M059J (cell line): ENCODE data around the gene LCN15. TPM values are rescaled to one million over a fixed set of nuclear protein-coding genes. Genes with fewer than 3 reads are reported as not detected.
"Not testable (repeated sequence)": the region's sequence is repeated elsewhere in the genome, so short reads cannot be mapped to it uniquely, and the experiment has no call there.

Source experiments
- DNase-seq: peaks from one replicate; pipeline ENCODE4 v3.0.0-alpha.2; 2012; ENCODE audit warnings: low read depth
- total RNA-seq: library from RNA; depleted of rRNA; stranded (reverse); fragments of >200 nt; shearing (Covaris generic); gene quantifications from 2 replicates; pipeline ENCODE4 v1.2.3, GENCODE V29; 2014

LCN15 gene
- total RNA-seq, 1 experiment from 2014 or later = not detected

GRCh38 chr9:136794281-136794999, 30.1 kb upstream of the LCN15 start:
- DNase-seq = no peak

- DNase-seq = no peak
Measured at GRCh38 chr9:136793086-136793946, 29.0 kb upstream of the LCN15 start.

- DNase-seq = no peak
Measured at GRCh38 chr9:136792321-136793085, 28.2 kb upstream of the LCN15 start.

GRCh38 chr9:136791516-136792276, 27.4 kb upstream of the LCN15 start:
- peak; percentile 27 for DNase-seq

GRCh38 chr9:136790640-136791515, 26.6 kb upstream of the LCN15 start, which contains the start of gene TMEM141:
Gene TMEM141, plus strand, starts transcription at chr9:136791344. Its CDS starts 27 bp downstream, at chr9:136791371.
- DNase-seq = peak; percentile 98

GRCh38 chr9:136789523-136789937, 25.2 kb upstream of the LCN15 start:
- DNase-seq = no peak

- not testable (repeated sequence) for DNase-seq
Measured at GRCh38 chr9:136788644-136789522, 24.6 kb upstream of the LCN15 start.

- peak; percentile 59 for DNase-seq
Measured at GRCh38 chr9:136787690-136788400, 23.5 kb upstream of the LCN15 start.

GRCh38 chr9:136786983-136787382, 22.7 kb upstream of the LCN15 start:
- not testable (repeated sequence) for DNase-seq

- DNase-seq = no peak
Measured at GRCh38 chr9:136786451-136786850, 22.1 kb upstream of the LCN15 start.

- not testable (repeated sequence) for DNase-seq
Measured at GRCh38 chr9:136785565-136786355, 21.4 kb upstream of the LCN15 start.

- DNase-seq = no peak
Measured at GRCh38 chr9:136784997-136785361, 20.7 kb upstream of the LCN15 start.

GRCh38 chr9:136784249-136784996, 20.1 kb upstream of the LCN15 start:
- no peak for DNase-seq

- DNase-seq = no peak
Measured at GRCh38 chr9:136782452-136782851, 18.1 kb upstream of the LCN15 start.

GRCh38 chr9:136779808-136780207, 15.5 kb upstream of the LCN15 start:
- no peak for DNase-seq

- DNase-seq = no peak
Measured at GRCh38 chr9:136777359-136777758, 13.0 kb upstream of the LCN15 start.

- no peak for DNase-seq
Measured at GRCh38 chr9:136776947-136777346, 12.6 kb upstream of the LCN15 start.
